GM19099 (cell line): Measurements from ENCODE around the gene UQCR10.
A peak's percentile ranks its signal among the peaks of the same experiment; 100 is the strongest.

Experiments
- POLR2A ChIP-seq: IDR thresholded peaks from 3 replicates; pipeline ENCODE4 v1.6.1; 2011; ENCODE audit warnings: low read depth; ENCODE audit not compliant: insufficient read length; ENCODE audit errors: extremely low read depth

Gene UQCR10

GRCh38 chr22:29767171-29768051 is at the start of gene UQCR10:
Gene UQCR10 (plus strand): TSS chr22:29767369. CDS start chr22:29767399, 30 bp downstream.
- TF ChIP-seq POLR2A: peak; percentile 86

GRCh38 chr22:29717789-29718188 is 49.4 kb upstream of the UQCR10 start:
- TF ChIP-seq POLR2A: no peak

GRCh38 chr22:29718949-29719898 is 47.9 kb upstream of the UQCR10 start:
- no peak for TF ChIP-seq POLR2A

- no peak for TF ChIP-seq POLR2A
Measured at GRCh38 chr22:29719899-29720645, 47.1 kb upstream of the UQCR10 start, which contains the start of gene CABP7. Gene CABP7 (plus strand): TSS chr22:29720003. CDS start chr22:29720425, 422 bp downstream.

- no peak for TF ChIP-seq POLR2A
Measured at GRCh38 chr22:29720811-29721323, 46.3 kb upstream of the UQCR10 start.

- TF ChIP-seq POLR2A: no peak
Measured at GRCh38 chr22:29722151-29722550, 45.0 kb upstream of the UQCR10 start.

- TF ChIP-seq POLR2A: no peak
Measured at GRCh38 chr22:29722587-29722986, 44.6 kb upstream of the UQCR10 start.

- TF ChIP-seq POLR2A: no peak
Measured at GRCh38 chr22:29723766-29724165, 43.4 kb upstream of the UQCR10 start.

- TF ChIP-seq POLR2A: no peak
Measured at GRCh38 chr22:29724843-29725242, 42.3 kb upstream of the UQCR10 start.

- no peak for TF ChIP-seq POLR2A
Measured at GRCh38 chr22:29726106-29726505, 41.1 kb upstream of the UQCR10 start.

GRCh38 chr22:29726512-29727130 is 40.5 kb upstream of the UQCR10 start:
- TF ChIP-seq POLR2A: no peak

- no peak for TF ChIP-seq POLR2A
Measured at GRCh38 chr22:29727131-29727523, 40.0 kb upstream of the UQCR10 start.

GRCh38 chr22:29729161-29729560 is 38.0 kb upstream of the UQCR10 start:
- TF ChIP-seq POLR2A: no peak
